Activated CD4-positive, alpha-beta memory T cell treated with anti-CD3 and anti-CD28 coated beads for 36 hours (primary cell): ENCODE data around the gene TIGD3. TPM values are rescaled to one million over a fixed set of nuclear protein-coding genes. Genes with fewer than 3 reads are reported as not detected.

ENCODE experiments used
- CTCF ChIA-PET: fragments of 350-600 bp; sonication (Branson Sonifier 250); formaldehyde crosslinking; loops from one replicate; lab custom pipeline; 2021; ENCODE audit warnings: antibody characterized with exemption, inconsistent platforms; lab: Charles Lee
- POLR2A ChIA-PET: fragments of 350-600 bp; sonication (Branson Sonifier 250); formaldehyde crosslinking; loops from one replicate; lab custom pipeline; 2021; ENCODE audit warnings: antibody characterized with exemption; lab: Charles Lee
- DNase-seq: peaks from one replicate; pipeline ENCODE4 v3.0.0-alpha.2; 2020
- H3K27ac Mint-ChIP-seq: one replicate; pipeline ENCODE4 v1.8.0; 2021; ENCODE audit warnings: mixed read lengths
- H3K27me3 Mint-ChIP-seq: one replicate; pipeline ENCODE4 v1.8.0; 2021; ENCODE audit warnings: mixed read lengths
- H3K36me3 Mint-ChIP-seq: one replicate; pipeline ENCODE4 v1.8.0; 2021; ENCODE audit warnings: mixed read lengths
- H3K4me1 Mint-ChIP-seq: one replicate; pipeline ENCODE4 v1.8.0; 2021; ENCODE audit warnings: low read depth, mixed read lengths
- H3K4me3 Mint-ChIP-seq: one replicate; pipeline ENCODE4 v1.8.0; 2021; ENCODE audit warnings: mild to moderate bottlenecking, mixed read lengths
- H3K9me3 Mint-ChIP-seq: one replicate; pipeline ENCODE4 v1.8.0; 2021; ENCODE audit warnings: mixed read lengths
- intact Hi-C: fragments of 100-400 bp; cut with micrococcal nuclease; formaldehyde crosslinking; loops from one replicate; pipeline ENCODE4 v1.15.1; 2023
- total RNA-seq, 2 experiments: library from RNA; stranded (reverse); gene quantifications; one replicate each; pipeline ENCODE4 v1.2.3, GENCODE V29; 2021

The TIGD3 gene
- total RNA-seq, 2 experiments from 2014 or later: 0.73 to 1.00 TPM

DNA sequence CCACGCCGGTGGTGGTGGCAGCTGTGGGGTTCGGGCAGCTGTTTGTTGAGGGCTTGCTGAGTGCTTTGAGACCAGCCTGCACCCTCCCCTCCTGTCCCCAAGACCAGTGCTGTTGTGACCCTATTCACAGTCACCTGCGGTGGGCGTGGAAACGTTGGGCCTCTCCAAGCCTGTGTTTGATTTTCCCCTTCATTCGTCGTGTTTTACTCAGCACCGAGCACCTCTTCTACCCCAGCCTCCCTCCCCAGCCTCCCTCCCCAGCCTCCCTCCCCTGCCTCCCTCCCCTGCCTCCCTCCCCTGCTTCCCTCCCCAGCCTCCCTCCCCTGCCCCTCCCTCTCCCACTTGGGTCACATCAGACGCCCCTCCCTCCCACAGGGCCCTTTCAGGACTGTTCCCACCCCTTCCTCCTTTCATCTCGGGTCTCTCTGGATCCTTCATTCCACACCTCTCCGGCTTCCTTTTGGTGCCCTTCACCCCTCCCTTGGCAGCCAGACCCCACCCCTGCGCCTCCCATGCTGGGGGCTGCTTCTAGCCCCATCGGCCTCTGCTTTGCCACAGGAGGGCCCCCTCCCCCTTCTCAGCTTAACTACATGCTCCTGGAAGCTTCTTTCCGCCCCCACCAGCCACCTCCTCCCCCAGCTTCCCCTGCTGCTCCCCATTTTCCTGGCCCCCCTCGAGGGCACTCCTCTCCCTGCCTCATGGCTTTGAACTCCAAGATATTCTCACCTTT is 46.7 kb downstream of the TIGD3 start:
- Mint-ChIP-seq H3K27me3 (no peaks in the 10 kb centered on the region), H3K4me1 (no peaks in the 10 kb centered on the region), H3K27ac (no peak overlapping the region), H3K9me3 (no peaks in the 10 kb centered on the region), H3K36me3 (peaks cover 28% of the 10 kb centered on the region), H3K4me3 (no peak overlapping the region)
- DNase-seq: no peak
- ChIA-PET CTCF (interaction anchor here (0.6 kb wide), 1 partner anchor 14 kb away, joined by 3 read pairs; no protein-coding TSS in a partner anchor), POLR2A (interaction anchor here (0.5 to 1.1 kb wide), 3 partner anchors 66 to 92 kb away, joined by 3 to 4 read pairs (median 3); no protein-coding TSS in a partner anchor)
- intact Hi-C loops: no loop called here

GRCh38 chr11:65401803-65402248 is 47.3 kb downstream of the TIGD3 start:
- H3K27ac Mint-ChIP-seq: no peak overlapping the region
- H3K4me1 Mint-ChIP-seq: no peaks in the 10 kb centered on the region
- ChIA-PET CTCF (no interaction called here), POLR2A (interaction anchor here (0.6 to 1.1 kb wide), 2 partner anchors 72 to 91 kb away, joined by 3 read pairs; no protein-coding TSS in a partner anchor)
- no peaks in the 10 kb centered on the region for H3K9me3 Mint-ChIP-seq
- DNase-seq: no peak
- peaks cover 28% of the 10 kb centered on the region for H3K36me3 Mint-ChIP-seq
- no peaks in the 10 kb centered on the region for H3K27me3 Mint-ChIP-seq
- no peak overlapping the region for H3K4me3 Mint-ChIP-seq
- intact Hi-C loops: no loop called here

DNA sequence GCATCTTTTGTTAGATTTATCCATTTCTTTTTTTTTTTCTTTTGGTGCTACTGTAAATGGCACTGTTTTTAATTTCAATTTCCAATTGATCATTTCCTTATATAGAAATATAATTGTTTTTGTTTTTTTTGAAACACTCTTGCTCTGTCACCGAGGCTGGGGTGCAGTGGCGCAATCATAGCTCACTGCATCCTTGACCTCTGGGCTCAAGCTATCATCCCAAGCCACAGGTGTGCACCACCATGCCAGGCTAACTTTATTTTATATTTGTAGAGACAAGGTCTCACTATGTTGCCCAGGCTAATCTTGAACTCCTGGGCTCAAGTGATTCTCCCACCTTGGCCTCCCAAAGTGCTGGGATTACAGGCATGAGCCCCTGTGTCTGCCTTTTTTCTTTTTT is 48.2 kb downstream of the TIGD3 start:
- Mint-ChIP-seq H3K36me3 (peaks cover 23% of the 10 kb centered on the region), H3K4me3 (no peak overlapping the region), H3K27ac (no peak overlapping the region), H3K27me3 (no peaks in the 10 kb centered on the region), H3K9me3 (no peaks in the 10 kb centered on the region), H3K4me1 (no peaks in the 10 kb centered on the region)
- DNase-seq: no peak
- ChIA-PET CTCF (no interaction called here), POLR2A (no interaction called here)
- intact Hi-C loops: no loop called here

- H3K4me1 Mint-ChIP-seq: no peaks in the 10 kb centered on the region
- no peaks in the 10 kb centered on the region for H3K27me3 Mint-ChIP-seq
- H3K9me3 Mint-ChIP-seq: no peaks in the 10 kb centered on the region
- H3K36me3 Mint-ChIP-seq: peaks cover 21% of the 10 kb centered on the region
- CTCF ChIA-PET: interaction anchor here (0.8 kb wide), 1 partner anchor 13 kb away, joined by 3 read pairs; no protein-coding TSS in a partner anchor
- no peak overlapping the region for H3K27ac Mint-ChIP-seq
- DNase-seq: no peak
- H3K4me3 Mint-ChIP-seq: no peak overlapping the region
- intact Hi-C loops: no loop called here
- POLR2A ChIA-PET: no interaction called here
Measured at GRCh38 chr11:65403607-65404121, 49.1 kb downstream of the TIGD3 start.

GRCh38 chr11:65404210-65404609 is 49.7 kb downstream of the TIGD3 start:
- intact Hi-C loops: no loop called here
- peaks cover 23% of the 10 kb centered on the region for H3K36me3 Mint-ChIP-seq
- CTCF ChIA-PET: no interaction called here
- no peaks in the 10 kb centered on the region for H3K9me3 Mint-ChIP-seq
- H3K27me3 Mint-ChIP-seq: no peaks in the 10 kb centered on the region
- POLR2A ChIA-PET: no interaction called here
- DNase-seq: no peak
- no peak overlapping the region for H3K4me3 Mint-ChIP-seq
- H3K4me1 Mint-ChIP-seq: no peaks in the 10 kb centered on the region
- H3K27ac Mint-ChIP-seq: no peak overlapping the region

DNA sequence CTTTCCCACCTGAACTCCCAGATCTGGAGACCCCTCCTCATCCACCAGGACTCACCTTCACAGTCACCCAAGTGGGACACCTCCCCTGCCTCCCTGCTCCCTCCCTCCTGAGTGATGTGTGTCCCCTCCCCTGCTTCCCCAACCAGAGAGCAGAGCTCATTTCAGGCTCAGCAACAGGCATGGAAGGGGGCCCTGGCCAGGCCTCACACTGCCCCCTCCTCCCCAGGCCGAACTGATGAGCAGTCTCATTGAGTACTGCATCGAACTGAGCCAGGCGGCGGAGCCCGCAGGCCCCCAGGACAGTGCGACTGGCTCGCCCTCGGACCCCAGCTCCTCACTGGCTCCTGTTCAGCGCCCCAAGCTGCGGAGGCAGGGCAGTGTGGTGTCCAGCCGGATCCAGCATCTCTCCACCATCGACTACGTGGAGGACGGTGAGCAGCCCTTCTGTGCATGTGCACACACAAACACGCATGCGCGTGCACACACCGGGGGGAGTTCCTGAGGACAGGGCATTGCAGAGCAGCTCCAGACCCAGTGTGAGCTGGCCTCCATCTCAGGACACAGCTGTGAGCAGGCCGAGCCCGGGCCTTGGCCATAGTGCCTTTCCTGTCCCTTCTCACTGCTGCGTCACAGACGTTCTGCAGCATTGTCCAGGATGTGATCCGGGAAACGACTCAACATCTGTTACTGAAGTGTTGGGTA is 50.2 kb downstream of the TIGD3 start:
- Mint-ChIP-seq H3K4me3 (no peak overlapping the region), H3K4me1 (no peaks in the 10 kb centered on the region), H3K36me3 (peaks cover 24% of the 10 kb centered on the region), H3K27me3 (no peaks in the 10 kb centered on the region), H3K27ac (no peak overlapping the region), H3K9me3 (no peaks in the 10 kb centered on the region)
- intact Hi-C loops: no loop called here
- ChIA-PET CTCF (interaction anchor here (3.0 kb wide), 1 partner anchor 11 kb away, joined by 18 read pairs; no protein-coding TSS in a partner anchor), POLR2A (interaction anchor here (0.9 kb wide), 1 partner anchor 10 kb away, joined by 4 read pairs; no protein-coding TSS in a partner anchor)
- DNase-seq: no peak

Other genes starting within 250 kb of the TIGD3 start
- 10 to 100 TPM; 19.2 to 21.0 TPM for gene TM7SF2, start 242.9 kb upstream of the TIGD3 start, total RNA-seq
- gene ZNHIT2, start 237.1 kb upstream of the TIGD3 start, total RNA-seq: 1 to 10 TPM; 9.3 to 9.7 TPM
- 1,000 to 10,000 TPM; 1,138 to 1,149 TPM for gene FAU, start 232.6 kb upstream of the TIGD3 start, total RNA-seq
- gene MRPL49, start 232.4 kb upstream of the TIGD3 start, total RNA-seq: 10 to 100 TPM; 48.5 to 52.5 TPM
- 10 to 100 TPM; 24.5 to 26.2 TPM for gene SYVN1, start 220.2 kb upstream of the TIGD3 start, total RNA-seq
- not detected for gene SPDYC, start 184.5 kb upstream of the TIGD3 start, total RNA-seq
- 100 to 1,000 TPM; 111 to 116 TPM for gene CAPN1, start 172.8 kb upstream of the TIGD3 start, total RNA-seq
- 10 to 100 TPM; 62.9 to 66.9 TPM for gene POLA2, start 92.8 kb upstream of the TIGD3 start, total RNA-seq
- under 1 TPM in 1 of 2 experiments, not detected in 1; 0.26 TPM for gene CDC42EP2, start 39.9 kb upstream of the TIGD3 start, total RNA-seq
- gene DPF2, start 20.9 kb upstream of the TIGD3 start, total RNA-seq: 10 to 100 TPM; 68.7 to 71.6 TPM
- 10 to 100 TPM; 14.4 to 16.1 TPM for gene SLC25A45, start 27.9 kb downstream of the TIGD3 start, total RNA-seq
- gene FRMD8, start 31.9 kb downstream of the TIGD3 start, total RNA-seq: 10 to 100 TPM; 34.7 to 37.9 TPM
- gene NEAT1, start 68.0 kb downstream of the TIGD3 start, total RNA-seq: 100 to 1,000 TPM; 593 to 683 TPM
- gene MALAT1, start 144.3 kb downstream of the TIGD3 start, total RNA-seq: 1,000 to 10,000 TPM; 8,046 to 8,888 TPM
- 10 to 100 TPM; 67.8 to 69.8 TPM for gene SCYL1, start 170.3 kb downstream of the TIGD3 start, total RNA-seq
- 10 to 100 TPM; 60.7 to 63.3 TPM for gene LTBP3, start 203.6 kb downstream of the TIGD3 start, total RNA-seq
- gene ZNRD2, start 215.7 kb downstream of the TIGD3 start, total RNA-seq: 10 to 100 TPM; 48.1 to 51.1 TPM
- 10 to 100 TPM; 25.3 to 28.3 TPM for gene FAM89B, start 217.8 kb downstream of the TIGD3 start, total RNA-seq
- 100 to 1,000 TPM; 137 to 141 TPM for gene EHBP1L1, start 221.3 kb downstream of the TIGD3 start, total RNA-seq
- under 1 TPM; 0.29 to 0.31 TPM for gene KCNK7, start 241.0 kb downstream of the TIGD3 start, total RNA-seq